ENCODE measurements around the gene GGNBP2. TPM values are rescaled to one million over a fixed set of nuclear protein-coding genes. Genes with fewer than 3 reads are reported as not detected.

The GGNBP2 gene
- total RNA-seq, 1 donor from 2014 or later, result 45.6 TPM

- no peak for DNase-seq
These were observed 30.3 kb downstream of the GGNBP2 start for GRCh38 chr17:36575028-36575427.

DNA sequence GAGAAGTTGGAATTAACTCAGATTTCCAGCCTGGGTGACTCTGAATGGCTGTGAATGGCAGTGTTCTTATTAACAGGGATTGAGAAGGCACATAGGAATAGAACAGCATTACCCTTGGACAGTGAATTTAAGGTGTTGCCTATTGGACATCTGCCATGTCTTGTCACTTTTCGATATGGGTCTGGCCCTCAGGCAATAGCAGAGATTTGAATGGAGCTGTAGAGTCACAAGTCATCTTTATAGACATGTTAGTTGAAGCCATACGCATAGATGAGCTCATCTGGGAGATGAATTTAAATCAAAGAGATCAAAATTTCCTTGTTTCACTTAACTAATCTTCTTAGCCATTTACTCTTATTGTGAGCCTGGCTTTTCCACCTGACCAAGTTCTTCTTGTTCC is 32.1 kb downstream of the GGNBP2 start:
- no peak for DNase-seq

GRCh38 chr17:36578671-36579070 is 34.0 kb downstream of the GGNBP2 start:
- no peak for DNase-seq

GRCh38 chr17:36583787-36584186 is 39.1 kb downstream of the GGNBP2 start:
- no peak for DNase-seq

DNA sequence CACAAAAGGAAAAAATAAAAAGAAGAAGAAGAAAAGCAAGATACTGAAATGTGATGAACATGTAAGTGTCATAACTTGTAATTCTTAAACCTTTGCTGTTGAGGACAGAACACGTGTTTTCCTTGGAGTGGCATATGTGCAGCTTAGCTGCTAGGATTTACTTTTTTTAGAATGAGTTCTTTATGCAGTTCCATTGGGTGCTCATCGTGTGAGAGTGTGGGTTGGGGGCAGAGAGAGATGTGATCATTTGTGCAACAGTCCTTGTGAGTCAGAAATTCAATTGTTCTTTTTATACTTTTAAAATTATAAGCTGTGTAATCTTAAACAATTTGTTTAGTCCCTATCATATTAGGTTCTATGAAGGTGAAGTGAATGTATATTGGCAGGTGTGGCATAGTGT is 41.4 kb downstream of the GGNBP2 start:
- no peak for DNase-seq

GRCh38 chr17:36590082-36590481 is 45.4 kb downstream of the GGNBP2 start:
- DNase-seq, result no peak

GRCh38 chr17:36591434-36592315 is 47.0 kb downstream of the GGNBP2 start, which contains the start of gene DHRS11:
Gene DHRS11, plus strand, starts transcription at chr17:36591879. Its CDS starts 131 bp downstream, at chr17:36592010.
- peak; percentile 80 for DNase-seq

DNA sequence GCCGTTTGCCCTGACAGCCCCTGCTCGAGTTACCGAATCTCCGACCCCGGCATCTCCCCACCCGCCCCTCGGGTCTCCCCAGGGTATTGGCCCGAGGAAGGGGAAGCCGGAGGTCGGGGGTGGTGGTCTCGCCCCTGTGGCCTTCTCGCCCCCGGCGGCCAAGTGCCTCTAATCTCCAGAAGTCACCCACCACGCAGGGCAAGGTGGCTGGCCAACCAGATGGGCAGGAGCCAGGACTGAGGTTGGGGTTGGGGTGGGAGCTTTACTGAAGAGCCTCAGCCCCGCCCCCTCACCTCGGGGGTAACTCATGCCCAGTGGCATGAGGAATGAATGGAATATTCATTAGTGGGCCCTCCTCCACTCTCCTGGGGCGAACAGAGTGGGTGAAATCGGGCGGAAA is 47.6 kb downstream of the GGNBP2 start:
- peak; percentile 30 for DNase-seq

- DNase-seq, result no peak
These were observed 48.1 kb downstream of the GGNBP2 start for GRCh38 chr17:36592716-36593321.

DNA sequence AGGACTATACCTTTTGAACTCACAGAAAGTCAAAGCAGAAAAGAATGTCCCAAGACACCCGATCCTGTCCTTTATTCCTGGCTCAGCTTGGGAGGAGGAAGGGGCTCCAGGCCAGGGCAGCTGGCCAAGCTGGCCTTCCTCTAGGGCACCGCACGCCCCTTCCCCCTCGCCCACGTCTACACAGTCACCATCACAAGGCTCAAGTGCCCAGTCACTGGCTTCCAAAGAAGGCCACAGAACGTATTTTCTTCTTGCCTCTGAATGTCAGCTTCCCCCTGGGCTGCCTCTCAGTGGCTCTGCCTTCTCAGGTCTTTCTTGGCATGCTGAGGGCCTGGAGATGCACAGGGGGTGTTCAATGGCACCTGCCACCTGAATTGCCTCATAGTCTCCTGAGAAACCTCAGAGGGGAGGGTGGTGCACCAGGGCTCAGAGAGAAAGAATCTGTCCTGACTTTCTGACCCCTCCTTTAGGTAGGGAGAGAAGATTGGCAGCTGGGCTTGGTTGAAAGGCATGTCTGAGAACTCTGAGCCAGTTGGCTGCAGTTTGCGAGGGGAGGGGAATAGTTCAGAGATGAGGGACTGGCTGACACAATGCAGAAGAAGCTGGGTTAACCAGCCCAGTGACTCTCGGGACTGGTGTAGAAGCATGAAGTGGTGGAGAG is 49.1 kb downstream of the GGNBP2 start:
- no peak for DNase-seq

DNA sequence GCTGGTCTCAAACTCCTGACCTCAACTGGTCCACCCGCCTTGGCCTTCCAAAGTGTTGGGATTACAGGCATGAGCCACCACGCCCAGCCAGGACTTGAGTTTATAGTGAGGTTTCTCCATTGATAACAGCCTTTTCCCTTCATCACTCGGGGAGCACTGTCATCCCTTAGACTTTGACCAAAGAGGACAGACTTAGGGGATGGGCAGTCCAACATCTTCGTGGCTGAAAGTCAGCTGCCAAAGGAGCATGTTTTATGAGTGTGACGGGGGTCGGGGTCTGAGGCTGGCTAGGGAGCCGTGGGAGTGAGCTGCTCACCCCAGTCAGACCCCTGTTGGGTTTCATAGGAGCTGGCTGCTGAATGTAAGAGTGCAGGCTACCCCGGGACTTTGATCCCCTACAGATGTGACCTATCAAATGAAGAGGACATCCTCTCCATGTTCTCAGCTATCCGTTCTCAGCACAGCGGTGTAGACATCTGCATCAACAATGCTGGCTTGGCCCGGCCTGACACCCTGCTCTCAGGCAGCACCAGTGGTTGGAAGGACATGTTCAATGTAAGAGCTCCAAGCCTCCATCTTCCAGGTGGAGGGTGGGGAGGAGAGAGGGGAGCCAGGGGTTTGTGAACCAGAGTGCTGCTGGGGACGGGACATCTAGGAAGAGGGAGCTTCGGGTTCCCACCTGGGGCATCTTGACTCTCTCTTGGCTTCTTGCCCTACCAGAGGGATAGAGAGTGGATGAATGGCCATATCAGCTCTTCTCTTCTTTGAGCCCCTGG is 50.1 kb downstream of the GGNBP2 start:
- DNase-seq, result no peak

DNA sequence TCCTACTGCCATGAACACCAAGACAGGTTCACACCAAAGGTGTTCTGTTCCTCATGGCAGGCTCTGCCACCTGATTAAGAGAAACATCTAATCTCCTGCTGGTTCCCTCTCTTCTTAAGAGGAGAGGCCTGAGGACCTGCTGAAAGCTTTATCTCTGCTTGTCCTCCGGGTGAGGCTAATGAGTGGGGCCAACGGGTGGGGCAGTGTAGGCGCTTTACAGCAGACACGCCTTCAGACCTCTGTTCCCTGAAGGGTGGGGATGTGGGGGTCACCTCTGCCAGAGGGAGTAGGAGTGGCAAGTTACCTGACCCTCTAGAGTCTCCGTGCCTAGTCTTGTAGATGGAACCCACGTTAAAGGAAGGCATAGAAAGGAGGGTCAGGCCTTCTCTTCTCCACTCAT is 52.5 kb downstream of the GGNBP2 start:
- DNase-seq, result no peak

DNA sequence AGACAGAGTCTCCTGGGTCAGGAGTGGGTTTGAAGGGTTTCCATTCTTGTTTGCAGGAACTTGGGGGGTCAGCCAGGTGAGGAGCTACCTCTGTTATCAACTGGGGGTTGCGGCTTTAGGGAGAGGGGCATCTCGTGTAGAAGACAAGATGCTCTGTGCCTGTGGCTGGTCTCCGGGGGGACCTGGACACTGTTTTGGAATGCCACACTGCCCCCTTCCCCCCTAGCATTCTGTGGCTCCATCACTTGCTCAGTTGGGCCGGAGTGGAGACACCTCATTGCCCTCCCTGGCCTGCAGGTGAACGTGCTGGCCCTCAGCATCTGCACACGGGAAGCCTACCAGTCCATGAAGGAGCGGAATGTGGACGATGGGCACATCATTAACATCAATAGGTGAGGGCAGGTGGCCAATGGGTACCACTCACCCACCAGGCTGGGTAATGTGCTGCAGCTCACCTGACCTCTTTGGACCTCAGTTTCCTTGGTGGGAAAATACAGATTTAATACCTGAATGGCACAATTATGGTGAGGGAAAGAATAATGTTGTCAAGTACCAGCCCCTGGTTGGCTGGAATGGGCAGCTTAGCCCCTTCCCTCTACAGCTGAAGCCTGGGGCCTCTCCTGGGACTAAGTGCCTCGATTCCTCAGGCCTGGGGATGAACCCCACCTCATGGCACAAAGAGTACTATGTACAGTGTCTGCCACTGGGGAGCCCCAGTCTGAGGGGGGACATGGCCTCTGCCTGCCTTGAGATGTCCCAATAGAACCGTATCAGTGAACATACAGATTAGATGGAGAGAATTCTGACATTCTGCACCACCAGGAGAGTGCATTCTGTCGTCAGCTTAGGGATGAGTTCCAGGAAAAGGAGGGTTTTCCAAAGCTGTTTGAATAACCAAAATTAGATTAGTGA is 53.4 kb downstream of the GGNBP2 start:
- DNase-seq, result no peak

DNA sequence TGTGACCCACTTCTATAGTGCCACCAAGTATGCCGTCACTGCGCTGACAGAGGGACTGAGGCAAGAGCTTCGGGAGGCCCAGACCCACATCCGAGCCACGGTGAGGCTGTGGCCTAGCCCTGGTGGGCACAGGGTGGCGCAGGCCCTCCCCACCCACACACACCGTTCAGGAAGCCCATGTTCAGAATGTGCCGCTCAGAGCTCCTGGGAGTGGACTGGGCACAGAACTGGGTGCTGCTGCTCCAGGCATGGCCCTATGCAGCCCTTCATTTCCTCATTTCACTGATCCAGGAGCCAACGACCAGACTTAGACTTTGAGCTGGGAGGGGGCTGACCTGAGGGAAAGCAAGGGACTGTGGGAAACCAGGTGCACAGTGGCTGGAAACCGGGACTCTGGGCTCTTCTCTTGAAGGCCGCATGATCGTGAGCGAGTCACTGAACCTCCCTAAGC is 54.3 kb downstream of the GGNBP2 start:
- DNase-seq, result no peak

- DNase-seq, result no peak
These were observed 55.0 kb downstream of the GGNBP2 start for GRCh38 chr17:36599546-36600250.

DNA sequence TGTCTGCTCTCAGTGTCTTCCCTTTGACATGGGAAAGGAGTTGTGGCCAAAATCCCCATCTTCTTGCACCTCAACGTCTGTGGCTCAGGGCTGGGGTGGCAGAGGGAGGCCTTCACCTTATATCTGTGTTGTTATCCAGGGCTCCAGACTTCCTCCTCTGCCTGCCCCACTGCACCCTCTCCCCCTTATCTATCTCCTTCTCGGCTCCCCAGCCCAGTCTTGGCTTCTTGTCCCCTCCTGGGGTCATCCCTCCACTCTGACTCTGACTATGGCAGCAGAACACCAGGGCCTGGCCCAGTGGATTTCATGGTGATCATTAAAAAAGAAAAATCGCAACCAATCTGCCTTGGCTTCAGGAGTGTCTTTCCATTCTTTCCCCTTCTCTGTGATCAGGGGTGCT is 55.7 kb downstream of the GGNBP2 start:
- no peak for DNase-seq

DNA sequence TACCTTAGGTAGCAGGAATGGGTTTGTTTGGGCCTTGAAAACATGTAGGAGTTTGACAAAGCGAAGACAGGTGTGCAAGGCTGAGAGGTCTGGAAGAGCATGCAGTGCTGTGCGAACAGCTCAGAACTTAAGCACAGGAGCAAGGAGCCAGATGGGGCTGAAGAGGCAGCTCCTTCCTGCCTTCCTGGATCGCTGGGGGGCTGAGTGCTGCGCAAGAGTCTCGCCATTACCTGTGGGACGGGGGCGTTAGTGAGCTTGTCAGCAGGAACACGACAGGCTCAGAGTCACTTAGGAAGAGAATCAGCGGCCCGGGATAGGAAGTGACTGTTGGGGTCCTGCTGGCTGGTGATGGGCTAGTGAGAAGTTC is 56.2 kb downstream of the GGNBP2 start:
- no peak for DNase-seq

- DNase-seq, result peak; percentile 94
These were observed 56.7 kb downstream of the GGNBP2 start, which contains the start of gene MRM1 for GRCh38 chr17:36601303-36602029. Gene MRM1, plus strand, starts transcription at chr17:36601583. Its CDS starts 228 bp downstream, at chr17:36601811.

- peak; percentile 27 for DNase-seq
These were observed 57.5 kb downstream of the GGNBP2 start for GRCh38 chr17:36602030-36602748.

Data from dermis blood vessel endothelial cell (primary cell).